GM19397 (cell line): ENCODE measurements around the gene CBY3.
"Not testable (repeated sequence)": the region's sequence is repeated elsewhere in the genome, so short reads cannot be mapped to it uniquely, and the experiment has no call there.

Experiments used
- ATAC-seq: cut with Tn5 transposase; IDR thresholded peaks from one replicate; pipeline ENCODE4 v1.9.1; 2021; ENCODE audit warnings: mild to moderate bottlenecking, moderate library complexity; ENCODE audit not compliant: unreplicated experiment

Gene CBY3

GRCh38 chr5:179678223-179679013, 2.4 kb downstream of the CBY3 start:
- peak; percentile 94 for ATAC-seq

DNA sequence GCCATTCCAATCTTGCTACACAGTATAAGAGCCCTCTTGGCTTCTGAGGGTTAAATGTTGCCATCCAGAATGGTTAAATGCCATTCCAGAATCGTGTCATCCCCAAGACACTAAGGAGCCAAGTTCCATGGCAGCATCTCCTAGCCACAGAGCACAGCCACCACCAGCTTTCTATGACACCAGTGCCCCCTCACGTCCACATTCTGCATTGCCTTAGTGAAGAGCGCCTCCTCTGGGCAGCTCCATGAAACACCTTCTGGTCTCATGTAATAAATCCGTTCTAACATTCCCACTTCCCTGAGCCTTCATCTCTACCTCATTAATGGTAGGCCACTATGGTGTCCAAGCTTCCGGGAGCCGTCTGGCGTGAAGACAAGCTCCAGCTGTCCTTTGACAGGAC, 12.4 kb downstream of the CBY3 start:
- ATAC-seq: no peak

- ATAC-seq: not testable (repeated sequence)
Measured at GRCh38 chr5:179661647-179662046, 19.2 kb downstream of the CBY3 start.

- ATAC-seq: peak; percentile 57
Measured at GRCh38 chr5:179658179-179658856, 22.5 kb downstream of the CBY3 start.

GRCh38 chr5:179657302-179658178, 23.3 kb downstream of the CBY3 start:
- peak; percentile 95 for ATAC-seq

- not testable (repeated sequence) for ATAC-seq
Measured at GRCh38 chr5:179653135-179653534, 27.7 kb downstream of the CBY3 start.

DNA sequence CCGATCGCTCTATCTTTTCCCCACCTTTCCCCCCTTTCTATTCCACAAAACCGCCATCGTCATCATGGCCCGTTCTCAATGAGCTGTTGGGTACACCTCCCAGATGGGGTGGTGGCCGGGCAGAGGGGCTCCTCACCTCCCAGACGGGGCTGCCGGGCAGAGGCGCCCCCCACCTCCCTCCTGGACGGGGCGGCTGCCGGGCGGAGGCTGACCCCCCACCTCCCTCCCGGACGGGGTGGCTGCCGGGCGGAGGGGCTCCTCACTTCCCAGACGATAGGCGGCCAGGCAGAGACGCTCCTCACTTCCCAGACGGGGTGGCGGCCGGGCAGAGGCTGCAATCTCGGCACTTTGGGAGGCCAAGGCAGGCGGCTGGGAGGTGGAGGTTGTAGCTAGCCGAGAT, 30.6 kb downstream of the CBY3 start:
- ATAC-seq: not testable (repeated sequence)

GRCh38 chr5:179649166-179649703, 31.6 kb downstream of the CBY3 start:
- not testable (repeated sequence) for ATAC-seq

GRCh38 chr5:179648410-179648809, 32.4 kb downstream of the CBY3 start:
- ATAC-seq: no peak

- ATAC-seq: not testable (repeated sequence)
Measured at GRCh38 chr5:179644766-179645165, 36.1 kb downstream of the CBY3 start.

DNA sequence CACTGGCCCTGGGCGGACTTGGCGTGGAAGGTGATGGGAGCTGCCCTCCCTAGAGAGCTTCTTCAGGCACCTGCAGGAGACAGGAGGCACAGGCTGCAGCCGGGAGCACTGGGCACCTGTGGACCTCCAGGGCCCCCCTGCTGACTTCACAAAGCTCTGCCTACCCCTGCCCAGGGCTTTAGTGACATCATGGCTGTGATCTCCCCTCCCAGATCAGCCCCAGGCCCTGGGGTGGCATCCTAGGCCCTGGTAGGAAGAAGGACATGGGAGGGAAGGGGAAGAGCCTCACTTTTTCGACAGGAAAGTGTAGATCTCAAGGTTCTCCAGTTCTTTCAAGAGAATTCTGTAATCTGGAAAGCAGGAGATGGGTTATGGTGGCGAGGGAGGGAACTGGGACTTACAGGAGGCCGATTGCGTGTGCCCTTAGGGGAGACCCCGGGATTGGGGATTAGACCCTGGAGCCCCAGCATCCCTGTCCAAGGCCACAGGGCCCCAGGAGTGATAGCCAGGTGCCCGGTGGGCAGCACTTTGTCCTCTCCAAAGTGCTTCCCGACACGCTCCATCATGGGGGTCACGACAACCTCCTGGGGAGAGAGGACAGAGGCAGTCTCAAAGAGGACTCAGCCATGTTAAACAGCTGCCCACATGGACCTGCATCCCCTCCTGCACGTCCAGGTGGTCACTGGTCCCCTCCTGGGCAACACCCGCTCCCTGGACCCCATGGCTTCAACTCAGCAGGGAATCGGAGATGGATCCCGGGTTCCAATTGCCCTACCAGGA, 37.5 kb downstream of the CBY3 start:
- ATAC-seq: not testable (repeated sequence)

DNA sequence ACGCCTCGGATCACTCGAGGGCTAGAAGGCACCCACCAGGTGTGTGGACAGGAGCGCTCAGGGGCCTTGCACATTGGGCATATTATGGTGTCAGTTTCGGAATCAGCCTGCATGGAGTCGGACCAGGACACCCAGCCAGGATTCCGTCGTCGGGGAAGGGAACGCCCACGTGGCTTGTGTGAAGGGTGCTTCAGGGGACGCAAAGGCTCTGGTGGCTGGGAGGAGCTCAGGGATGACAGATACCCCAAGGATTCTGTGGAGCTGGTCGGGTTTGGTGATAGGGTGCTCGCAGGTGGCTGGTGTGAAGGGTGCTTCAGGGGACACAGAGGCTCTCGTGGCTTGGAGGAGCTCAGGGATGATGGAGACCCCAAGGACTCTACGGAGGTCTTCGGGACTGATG, 38.2 kb downstream of the CBY3 start:
- ATAC-seq: not testable (repeated sequence)

GRCh38 chr5:179641745-179642144, 39.1 kb downstream of the CBY3 start:
- not testable (repeated sequence) for ATAC-seq

GRCh38 chr5:179639296-179639695, 41.5 kb downstream of the CBY3 start:
- ATAC-seq: not testable (repeated sequence)

- peak; percentile 91 for ATAC-seq
Measured at GRCh38 chr5:179634370-179635172, 46.3 kb downstream of the CBY3 start.

- peak; percentile 48 for ATAC-seq
Measured at GRCh38 chr5:179633501-179634369, 47.1 kb downstream of the CBY3 start.
